T-helper 17 cell (primary cell): ENCODE results near the gene ZMYM4. TPM values are rescaled to one million over a fixed set of nuclear protein-coding genes. Genes with fewer than 3 reads are reported as not detected.

Source experiments
- ATAC-seq: fragments of 150-1000 bp; cut with Tn5 transposase; 2 replicates; pipeline ENCODE4 v1.10.0; 2021; ENCODE audit warnings: mild to moderate bottlenecking, moderate library complexity
- DNase-seq, 3 donors: peaks; one replicate each; pipeline versions ENCODE4 v3.0.0 to v3.0.0-alpha.2; 2020 to 2021
- H3K9me3 ChIP-seq: one replicate; pipeline ENCODE4 v1.7.0; 2013; ENCODE audit warnings: low read length, mild to moderate bottlenecking; ENCODE audit not compliant: control insufficient read depth, poor library complexity, severe bottlenecking
- H3K27ac Mint-ChIP-seq: one replicate; pipeline ENCODE4 v1.8.0; 2022; ENCODE audit warnings: mild to moderate bottlenecking, moderate library complexity, mixed read lengths
- H3K27me3 Mint-ChIP-seq: one replicate; pipeline ENCODE4 v1.8.0; 2022; ENCODE audit warnings: mixed read lengths
- H3K36me3 Mint-ChIP-seq: one replicate; pipeline ENCODE4 v1.8.0; 2022; ENCODE audit warnings: low read depth, mixed read lengths
- H3K4me1 Mint-ChIP-seq: one replicate; pipeline ENCODE4 v1.8.0; 2022; ENCODE audit warnings: mild to moderate bottlenecking, mixed read lengths
- H3K4me3 Mint-ChIP-seq: one replicate; pipeline ENCODE4 v1.8.0; 2022; ENCODE audit warnings: mild to moderate bottlenecking, moderate library complexity, mixed read lengths
- total RNA-seq, 4 donors: library from RNA in 2 of 4; stranded (reverse) in 2 of 4; gene quantifications; one replicate each; pipeline ENCODE4 v1.2.3 and lab custom pipeline; 2022 to 2026

ZMYM4 gene
- total RNA-seq, 2 donors from 2014 or later = 32.0 to 37.3 TPM

DNA sequence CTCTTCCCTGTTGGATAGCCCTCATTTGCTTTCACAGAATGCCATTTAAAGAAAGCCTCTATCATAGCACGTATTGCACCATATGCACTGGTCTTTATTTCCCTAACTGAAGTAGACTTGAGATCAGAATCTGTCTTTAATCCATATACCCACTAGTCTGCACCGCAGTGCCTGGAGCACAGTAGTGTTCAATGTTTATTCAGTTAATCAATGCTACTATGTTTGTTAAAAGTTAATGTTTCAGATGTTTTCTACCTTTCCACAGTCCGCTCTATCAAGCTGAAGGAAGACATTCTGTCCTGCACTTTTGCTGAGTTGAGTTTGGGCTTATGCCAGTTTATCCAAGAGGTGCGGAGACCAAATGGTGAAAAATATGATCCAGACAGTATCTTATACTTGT is 139.2 kb downstream of the ZMYM4 start:
- Mint-ChIP-seq H3K4me3 (no peak overlapping the region), H3K4me1 (peaks cover 2% of the 10 kb centered on the region), H3K27me3 (no peaks in the 10 kb centered on the region), H3K36me3 (peaks cover 14% of the 10 kb centered on the region), H3K27ac (no peak overlapping the region)
- no peaks in the 10 kb centered on the region for H3K9me3 ChIP-seq
- DNase-seq (no peak), ATAC-seq (no peak)

- no peak overlapping the region for H3K27ac Mint-ChIP-seq
- no peaks in the 10 kb centered on the region for H3K27me3 Mint-ChIP-seq
- peaks cover 14% of the 10 kb centered on the region for H3K36me3 Mint-ChIP-seq
- DNase-seq = no peak
- no peak overlapping the region for H3K4me3 Mint-ChIP-seq
- no peak for ATAC-seq
- no peaks in the 10 kb centered on the region for H3K9me3 ChIP-seq
- H3K4me1 Mint-ChIP-seq = peaks cover 2% of the 10 kb centered on the region
Measured at GRCh38 chr1:35408925-35409324, 140.4 kb downstream of the ZMYM4 start.

- H3K27ac Mint-ChIP-seq = peak overlapping the region; percentile 16
- H3K9me3 ChIP-seq = no peaks in the 10 kb centered on the region
- H3K27me3 Mint-ChIP-seq = no peaks in the 10 kb centered on the region
- H3K36me3 Mint-ChIP-seq = no peaks in the 10 kb centered on the region
- DNase-seq (no peak), ATAC-seq (no peak)
- H3K4me1 Mint-ChIP-seq = peaks cover 9% of the 10 kb centered on the region
- no peak overlapping the region for H3K4me3 Mint-ChIP-seq
Measured at GRCh38 chr1:35426097-35426586, 157.6 kb downstream of the ZMYM4 start.

GRCh38 chr1:35428360-35428759 is 159.9 kb downstream of the ZMYM4 start:
- no peak overlapping the region for H3K4me3 Mint-ChIP-seq
- no peak for DNase-seq
- H3K27me3 Mint-ChIP-seq = no peaks in the 10 kb centered on the region
- H3K9me3 ChIP-seq = no peaks in the 10 kb centered on the region
- ATAC-seq = no peak
- peak overlapping the region; percentile 84 for H3K27ac Mint-ChIP-seq
- no peaks in the 10 kb centered on the region for H3K36me3 Mint-ChIP-seq
- peaks cover 19% of the 10 kb centered on the region for H3K4me1 Mint-ChIP-seq

DNA sequence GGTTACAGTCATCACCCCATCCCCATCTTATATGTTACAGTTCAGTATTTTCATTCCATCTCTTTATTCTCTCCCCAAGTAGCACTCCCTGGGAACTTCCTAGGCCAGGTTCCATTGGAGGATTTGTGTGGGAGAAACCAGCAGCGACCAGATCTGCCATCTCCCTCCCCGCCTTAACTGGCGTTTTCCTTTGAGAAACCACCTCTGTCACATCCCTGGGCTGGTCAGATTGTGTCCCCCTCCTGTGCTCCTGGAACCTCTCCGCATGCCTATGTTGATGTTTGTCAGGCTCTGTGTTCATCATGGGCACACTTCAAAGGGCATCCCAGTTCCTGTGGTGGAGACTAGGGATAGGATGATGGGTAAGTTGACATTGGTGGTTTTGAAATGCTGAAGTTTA is 162.3 kb downstream of the ZMYM4 start:
- H3K27ac Mint-ChIP-seq = peak overlapping the region; percentile 32
- no peaks in the 10 kb centered on the region for H3K9me3 ChIP-seq
- H3K36me3 Mint-ChIP-seq = peaks cover 2% of the 10 kb centered on the region
- H3K4me3 Mint-ChIP-seq = no peak overlapping the region
- DNase-seq (no peak), ATAC-seq (no peak)
- peaks cover 17% of the 10 kb centered on the region for H3K4me1 Mint-ChIP-seq
- H3K27me3 Mint-ChIP-seq = no peaks in the 10 kb centered on the region

DNA sequence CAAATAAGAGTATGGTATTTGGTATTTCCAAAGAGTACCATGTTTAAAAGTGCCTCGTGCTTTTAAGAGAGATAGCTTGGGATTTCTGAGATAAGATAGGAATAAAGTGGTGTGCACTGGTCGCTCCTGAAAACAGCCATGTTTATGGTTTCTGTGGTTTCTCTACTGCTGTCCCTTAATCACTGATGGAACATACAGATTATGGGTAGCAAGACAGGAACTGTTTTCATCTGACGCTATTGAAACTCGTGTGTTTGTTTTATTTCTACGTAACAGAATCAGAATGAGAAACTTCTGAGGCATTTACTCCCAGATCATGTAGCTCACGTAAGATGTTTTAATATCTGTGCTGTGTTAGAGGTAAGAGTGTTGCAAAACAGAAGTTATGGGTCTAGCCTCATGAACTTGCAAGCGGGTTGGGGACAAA is 162.7 kb downstream of the ZMYM4 start:
- ATAC-seq (peak; percentile 41), DNase-seq (no peak)
- H3K9me3 ChIP-seq = no peaks in the 10 kb centered on the region
- H3K4me1 Mint-ChIP-seq = peaks cover 13% of the 10 kb centered on the region
- H3K4me3 Mint-ChIP-seq = no peak overlapping the region
- peaks cover 2% of the 10 kb centered on the region for H3K36me3 Mint-ChIP-seq
- H3K27ac Mint-ChIP-seq = peak overlapping the region; percentile 32
- H3K27me3 Mint-ChIP-seq = no peaks in the 10 kb centered on the region

- ATAC-seq = no peak
- Mint-ChIP-seq H3K4me1 (peaks cover 15% of the 10 kb centered on the region), H3K27ac (peak overlapping the region; percentile 75), H3K4me3 (no peak overlapping the region), H3K36me3 (peaks cover 5% of the 10 kb centered on the region), H3K27me3 (no peaks in the 10 kb centered on the region)
- H3K9me3 ChIP-seq = no peaks in the 10 kb centered on the region
- DNase-seq = no peak
Measured at GRCh38 chr1:35432231-35432630, 163.7 kb downstream of the ZMYM4 start.

DNA sequence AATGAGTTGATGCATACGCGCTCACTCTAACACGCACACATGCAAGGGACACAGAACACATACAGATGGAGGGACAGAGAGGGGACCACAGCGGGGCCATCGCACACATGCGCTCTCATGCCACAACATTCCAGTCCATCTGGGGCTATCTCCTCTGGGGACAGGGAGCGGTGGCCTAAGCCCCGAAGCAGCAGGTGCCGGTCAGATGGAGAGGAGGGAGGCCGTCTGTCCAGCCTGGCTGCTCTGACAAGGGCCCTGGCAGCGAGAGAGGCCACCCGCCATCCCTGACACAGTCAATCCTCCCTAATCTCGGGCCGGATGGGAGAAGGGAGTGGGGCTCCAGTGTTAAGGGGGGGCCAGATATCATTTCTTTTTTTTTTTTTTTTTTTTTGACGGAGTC is 165.2 kb downstream of the ZMYM4 start:
- Mint-ChIP-seq H3K4me3 (no peak overlapping the region), H3K27me3 (no peaks in the 10 kb centered on the region), H3K4me1 (peaks cover 19% of the 10 kb centered on the region), H3K27ac (peak overlapping the region; percentile 75), H3K36me3 (peaks cover 13% of the 10 kb centered on the region)
- ATAC-seq (no peak), DNase-seq (no peak)
- no peaks in the 10 kb centered on the region for H3K9me3 ChIP-seq

GRCh38 chr1:35434703-35435102 is 166.2 kb downstream of the ZMYM4 start:
- Mint-ChIP-seq H3K27ac (no peak overlapping the region), H3K27me3 (no peaks in the 10 kb centered on the region), H3K36me3 (peaks cover 18% of the 10 kb centered on the region), H3K4me1 (peaks cover 22% of the 10 kb centered on the region), H3K4me3 (no peak overlapping the region)
- ATAC-seq = no peak
- no peak for DNase-seq
- no peaks in the 10 kb centered on the region for H3K9me3 ChIP-seq

DNA sequence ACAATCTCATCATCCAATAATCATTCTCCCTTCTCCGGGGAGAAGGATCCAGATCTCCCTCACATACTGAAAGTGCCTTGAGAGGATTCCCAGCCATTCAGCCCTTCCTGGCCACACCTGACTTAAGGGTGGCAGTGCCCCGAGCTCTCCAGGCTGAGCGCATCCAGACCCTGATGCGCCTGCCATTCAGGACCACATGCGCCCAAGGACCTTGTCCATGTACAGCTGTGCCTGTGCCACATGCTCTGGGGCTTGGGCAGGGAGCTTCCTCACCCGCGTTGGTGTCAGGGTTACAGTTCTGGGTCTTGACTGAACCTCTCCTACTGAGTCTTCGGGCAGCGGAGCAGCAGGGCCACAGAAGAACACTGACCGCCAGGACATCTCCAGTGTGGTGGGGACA is 167.6 kb downstream of the ZMYM4 start:
- no peak for DNase-seq
- Mint-ChIP-seq H3K4me3 (no peak overlapping the region), H3K36me3 (peaks cover 18% of the 10 kb centered on the region), H3K27me3 (no peaks in the 10 kb centered on the region), H3K4me1 (peaks cover 21% of the 10 kb centered on the region), H3K27ac (no peak overlapping the region)
- ATAC-seq = no peak
- H3K9me3 ChIP-seq = no peaks in the 10 kb centered on the region

DNA sequence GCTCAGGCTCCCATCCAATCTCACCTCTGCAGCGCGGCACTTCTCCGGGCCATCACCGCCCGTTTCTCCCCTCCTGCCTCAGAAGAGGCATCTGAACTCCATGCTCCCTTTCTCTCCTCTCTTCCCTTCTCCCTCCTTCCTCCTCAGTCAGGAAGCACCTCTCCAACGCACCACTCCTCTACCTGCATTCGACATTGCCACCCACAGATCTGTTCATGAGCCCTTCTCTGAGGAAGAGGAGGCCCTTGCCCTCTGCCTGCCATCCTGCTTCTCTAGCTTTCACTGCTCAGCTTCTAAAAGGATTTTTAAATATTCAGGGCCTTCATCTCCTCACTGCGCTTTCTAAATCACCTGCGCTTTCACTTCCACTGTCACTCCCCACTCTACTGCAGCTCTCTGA is 168.7 kb downstream of the ZMYM4 start:
- Mint-ChIP-seq H3K4me1 (peaks cover 16% of the 10 kb centered on the region), H3K27ac (peak overlapping the region; percentile 43), H3K36me3 (peaks cover 18% of the 10 kb centered on the region), H3K27me3 (no peaks in the 10 kb centered on the region), H3K4me3 (no peak overlapping the region)
- DNase-seq = no peak
- no peak for ATAC-seq
- no peaks in the 10 kb centered on the region for H3K9me3 ChIP-seq

DNA sequence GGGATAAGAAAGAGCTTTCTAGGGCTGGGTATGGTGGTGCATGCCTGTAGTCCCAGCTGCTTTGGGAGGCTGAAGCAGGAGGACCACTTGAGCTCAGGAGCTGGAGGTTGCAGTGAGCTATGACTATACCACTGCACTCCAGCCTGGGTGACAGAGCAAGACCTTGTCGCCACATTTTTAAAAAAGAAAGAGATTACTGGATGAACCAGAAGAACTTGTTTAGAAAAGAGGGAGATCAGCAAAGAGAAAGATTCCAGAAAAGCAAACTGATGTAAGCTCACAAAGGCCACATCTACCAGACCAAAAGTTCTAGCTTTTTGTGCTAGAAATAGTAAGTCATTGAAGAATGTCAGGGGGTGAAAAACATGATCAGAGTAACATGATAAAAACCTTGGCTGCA is 171.1 kb downstream of the ZMYM4 start:
- no peak overlapping the region for H3K4me3 Mint-ChIP-seq
- H3K27ac Mint-ChIP-seq = no peak overlapping the region
- H3K27me3 Mint-ChIP-seq = no peaks in the 10 kb centered on the region
- no peaks in the 10 kb centered on the region for H3K9me3 ChIP-seq
- peaks cover 18% of the 10 kb centered on the region for H3K36me3 Mint-ChIP-seq
- ATAC-seq = no peak
- H3K4me1 Mint-ChIP-seq = peaks cover 10% of the 10 kb centered on the region
- DNase-seq = no peak

- Mint-ChIP-seq H3K4me3 (no peak overlapping the region), H3K27me3 (no peaks in the 10 kb centered on the region), H3K36me3 (peaks cover 17% of the 10 kb centered on the region), H3K4me1 (peaks cover 8% of the 10 kb centered on the region), H3K27ac (no peak overlapping the region)
- ATAC-seq (no peak), DNase-seq (no peak)
- H3K9me3 ChIP-seq = no peaks in the 10 kb centered on the region
Measured at GRCh38 chr1:35441926-35442579, 173.5 kb downstream of the ZMYM4 start.

DNA sequence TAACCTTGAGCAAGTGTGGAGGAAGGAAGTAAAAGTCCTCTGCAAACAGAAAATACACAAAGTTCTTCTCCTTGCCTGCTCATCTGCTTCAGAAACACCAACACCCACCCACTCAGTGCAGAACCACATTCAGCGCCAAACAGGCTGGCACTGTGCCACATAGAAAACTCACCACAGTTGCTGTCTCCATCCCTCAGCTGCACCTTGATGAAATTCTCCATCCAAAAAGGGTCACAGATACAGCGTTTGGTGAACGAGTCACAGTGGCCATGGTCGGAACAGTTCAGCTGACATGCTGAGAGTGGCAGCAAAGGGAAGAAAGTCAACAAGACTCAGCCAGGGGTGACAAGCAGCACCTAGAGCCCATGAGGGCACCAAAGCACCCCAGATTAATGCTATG is 174.2 kb downstream of the ZMYM4 start:
- no peaks in the 10 kb centered on the region for H3K27me3 Mint-ChIP-seq
- no peak for DNase-seq
- no peak overlapping the region for H3K4me3 Mint-ChIP-seq
- H3K27ac Mint-ChIP-seq = no peak overlapping the region
- H3K36me3 Mint-ChIP-seq = peaks cover 12% of the 10 kb centered on the region
- H3K9me3 ChIP-seq = no peaks in the 10 kb centered on the region
- H3K4me1 Mint-ChIP-seq = peaks cover 7% of the 10 kb centered on the region
- ATAC-seq = no peak
